HG03066 (cell line): ENCODE measurements around the gene GLOD5.
A peak's percentile ranks its signal among the peaks of the same experiment; 100 is the strongest.
"Not testable (repeated sequence)": the region's sequence is repeated elsewhere in the genome, so short reads cannot be mapped to it uniquely, and the experiment has no call there.

ENCODE experiments used
- ATAC-seq: cut with Tn5 transposase; IDR thresholded peaks from one replicate; pipeline ENCODE4 v1.9.1; 2021; ENCODE audit warnings: low read depth; ENCODE audit not compliant: unreplicated experiment

GLOD5 gene

GRCh38 chrX:48791063-48791820 is 29.7 kb downstream of the GLOD5 start:
- ATAC-seq: no peak

DNA sequence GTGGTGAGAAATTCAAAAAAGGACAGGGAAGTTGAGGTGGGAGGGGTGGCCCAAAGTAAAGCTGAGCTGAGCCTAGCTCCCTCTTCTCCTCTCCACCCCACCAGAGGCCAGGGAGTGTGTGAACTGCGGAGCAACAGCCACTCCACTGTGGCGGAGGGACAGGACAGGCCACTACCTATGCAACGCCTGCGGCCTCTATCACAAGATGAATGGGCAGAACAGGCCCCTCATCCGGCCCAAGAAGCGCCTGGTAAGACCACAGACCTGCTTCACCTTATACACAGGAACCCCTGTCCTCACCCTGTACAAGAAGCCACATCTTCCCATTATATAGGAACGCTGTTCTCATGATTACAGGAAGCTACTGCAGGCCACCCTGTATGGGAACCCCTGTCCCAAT is 30.7 kb downstream of the GLOD5 start:
- no peak for ATAC-seq

- ATAC-seq: no peak
These were observed 32.4 kb downstream of the GLOD5 start for GRCh38 chrX:48793935-48794334.

DNA sequence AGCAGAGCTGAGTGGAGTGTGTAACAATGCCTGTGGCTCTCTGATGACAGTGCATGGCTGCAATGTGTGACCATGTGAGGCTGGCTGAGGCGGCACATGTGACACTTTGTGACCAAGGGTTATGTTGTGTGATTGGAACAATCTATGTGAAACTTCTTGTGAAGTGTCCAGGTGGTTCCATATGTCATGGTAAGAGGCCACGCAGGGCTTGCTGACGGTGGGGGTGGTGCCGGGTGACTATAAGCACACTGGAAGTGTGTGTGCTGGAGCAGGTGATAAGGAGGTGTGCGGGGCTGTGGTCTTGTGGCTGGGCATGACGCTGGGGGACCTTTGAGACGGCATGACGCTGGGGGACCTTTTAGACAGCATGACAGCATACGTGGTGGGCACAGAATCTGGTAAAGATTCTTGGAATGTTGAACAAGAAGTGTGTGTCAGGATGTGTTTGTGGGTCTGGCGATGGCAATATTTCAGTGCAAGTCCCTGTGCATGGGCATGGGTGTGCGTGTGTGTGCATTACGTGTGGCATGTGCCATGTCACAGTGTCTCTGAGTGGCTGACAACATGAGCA is 32.9 kb downstream of the GLOD5 start:
- ATAC-seq: no peak

DNA sequence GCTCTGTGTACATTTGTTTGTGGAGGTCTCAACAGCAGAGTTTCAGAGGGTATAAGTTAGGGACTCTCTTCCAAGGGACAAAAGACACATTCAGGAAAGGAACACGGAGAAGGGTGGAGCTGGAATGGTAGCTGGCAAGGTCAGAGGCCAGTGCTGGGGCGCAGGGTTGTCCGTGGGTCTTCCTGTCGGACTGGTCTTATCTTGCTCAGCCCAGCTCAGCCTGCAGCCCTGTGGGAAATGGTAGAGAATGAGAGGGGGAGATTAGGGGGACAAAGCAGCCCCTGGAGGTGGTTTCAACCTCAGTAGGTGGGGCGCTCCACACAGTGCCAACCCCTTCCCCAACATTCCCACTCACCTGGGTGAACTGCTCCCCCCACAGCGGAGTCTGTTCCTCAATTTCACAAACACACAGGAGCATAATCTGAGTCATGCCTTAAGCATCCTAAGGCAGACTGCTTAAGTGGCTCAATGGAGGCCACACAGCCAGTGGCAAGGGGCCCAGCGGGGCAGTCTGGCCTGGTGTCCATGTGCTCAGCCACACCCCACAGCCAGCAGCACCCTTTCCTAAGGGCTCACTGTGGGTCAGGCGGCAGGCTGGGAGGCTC is 33.5 kb downstream of the GLOD5 start:
- no peak for ATAC-seq

DNA sequence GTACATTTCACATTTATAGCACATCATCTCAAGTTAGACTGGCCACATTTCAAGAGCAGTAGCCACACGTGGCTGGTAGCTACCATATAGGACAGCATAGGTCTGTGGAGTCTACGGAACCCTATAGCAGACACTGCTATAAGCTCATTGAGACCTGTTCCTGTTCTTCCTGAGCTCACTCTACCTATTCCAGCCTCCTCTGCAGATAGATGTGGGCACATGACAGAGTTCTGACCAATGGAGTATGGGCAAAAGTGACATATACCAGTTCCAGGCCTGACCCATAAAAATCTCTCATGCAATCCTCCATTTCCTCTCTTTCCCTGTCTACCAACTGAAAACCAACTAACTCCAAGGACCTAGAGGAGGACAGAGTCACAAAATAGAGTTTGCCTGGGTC is 36.8 kb downstream of the GLOD5 start:
- no peak for ATAC-seq

DNA sequence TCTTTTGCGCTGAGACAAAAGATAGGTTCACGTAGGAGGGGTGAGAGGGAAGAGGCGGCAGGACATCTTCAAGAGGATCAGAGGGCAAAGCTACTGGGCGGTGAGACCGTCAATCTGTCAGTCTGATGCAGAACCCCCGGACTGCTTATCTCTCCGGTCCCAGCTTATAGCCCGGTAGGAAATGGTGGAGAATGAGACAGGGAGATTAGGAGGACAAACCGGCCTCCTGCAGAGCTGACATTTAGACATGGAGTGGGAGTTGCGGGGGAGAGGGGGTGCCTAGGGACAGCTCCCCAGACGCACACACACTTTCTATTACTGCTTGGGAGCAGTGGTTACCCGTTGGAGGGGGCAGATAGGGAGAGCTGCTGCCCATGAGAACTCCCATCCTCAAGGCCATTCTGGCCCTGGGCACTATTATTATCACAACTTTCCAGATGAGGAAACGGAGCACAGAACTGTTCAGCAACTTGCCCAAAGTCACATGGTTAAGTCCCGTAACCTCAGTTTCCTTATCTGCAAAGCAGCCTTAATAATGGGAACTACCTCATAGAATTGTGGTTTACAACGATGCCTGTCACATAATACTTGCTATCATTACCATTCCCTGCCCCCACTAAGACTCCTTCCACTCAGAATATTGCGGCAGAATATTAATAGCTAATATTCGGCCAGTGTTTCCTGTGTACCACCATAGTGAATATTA is 39.2 kb downstream of the GLOD5 start:
- ATAC-seq: no peak

DNA sequence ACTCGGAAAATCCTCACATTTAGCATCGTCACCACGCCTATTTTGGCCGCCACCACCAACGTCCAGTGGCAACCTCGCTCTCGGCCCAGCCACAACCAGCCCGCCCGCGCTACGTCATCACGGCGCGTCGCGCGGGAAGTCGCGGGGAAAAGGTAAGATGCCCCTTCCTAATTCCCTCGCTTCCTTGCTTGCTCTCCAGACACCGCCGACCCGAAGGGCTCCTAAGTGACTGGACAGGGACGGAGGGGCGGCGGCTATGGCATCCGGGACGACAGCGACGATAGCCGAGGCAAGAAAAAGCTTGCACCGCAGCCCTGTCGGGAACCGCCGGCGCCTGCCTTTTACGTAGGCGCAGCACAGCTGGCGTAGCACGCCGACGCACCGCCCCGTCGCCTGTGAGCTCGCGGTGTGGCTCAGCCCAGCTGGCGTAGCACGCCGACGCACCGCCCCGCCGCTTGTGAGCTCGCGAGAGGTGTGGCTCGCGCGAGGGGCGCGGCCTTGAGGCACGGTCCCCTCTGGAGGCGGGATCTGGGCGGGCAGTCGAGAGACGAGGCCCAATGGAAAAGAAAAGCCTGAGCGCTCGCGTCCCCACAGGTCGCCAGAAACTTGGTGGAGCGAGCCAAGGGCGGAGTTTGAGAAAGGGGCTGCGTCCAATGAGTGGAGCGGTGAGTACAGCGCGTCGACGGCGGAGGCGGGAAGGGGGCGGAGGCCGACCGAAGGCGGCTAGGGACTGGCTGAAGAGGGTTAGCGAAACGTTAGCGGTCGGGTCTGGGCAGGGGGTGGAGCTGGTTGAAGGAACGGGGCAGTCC is 39.9 kb downstream of the GLOD5 start, which contains the start of gene HDAC6:
Gene HDAC6, plus strand, starts transcription at position 788 of the 809 bp plus-strand sequence. CDS start 626 bp downstream, outside the sequence.
- ATAC-seq: peak; percentile 79

DNA sequence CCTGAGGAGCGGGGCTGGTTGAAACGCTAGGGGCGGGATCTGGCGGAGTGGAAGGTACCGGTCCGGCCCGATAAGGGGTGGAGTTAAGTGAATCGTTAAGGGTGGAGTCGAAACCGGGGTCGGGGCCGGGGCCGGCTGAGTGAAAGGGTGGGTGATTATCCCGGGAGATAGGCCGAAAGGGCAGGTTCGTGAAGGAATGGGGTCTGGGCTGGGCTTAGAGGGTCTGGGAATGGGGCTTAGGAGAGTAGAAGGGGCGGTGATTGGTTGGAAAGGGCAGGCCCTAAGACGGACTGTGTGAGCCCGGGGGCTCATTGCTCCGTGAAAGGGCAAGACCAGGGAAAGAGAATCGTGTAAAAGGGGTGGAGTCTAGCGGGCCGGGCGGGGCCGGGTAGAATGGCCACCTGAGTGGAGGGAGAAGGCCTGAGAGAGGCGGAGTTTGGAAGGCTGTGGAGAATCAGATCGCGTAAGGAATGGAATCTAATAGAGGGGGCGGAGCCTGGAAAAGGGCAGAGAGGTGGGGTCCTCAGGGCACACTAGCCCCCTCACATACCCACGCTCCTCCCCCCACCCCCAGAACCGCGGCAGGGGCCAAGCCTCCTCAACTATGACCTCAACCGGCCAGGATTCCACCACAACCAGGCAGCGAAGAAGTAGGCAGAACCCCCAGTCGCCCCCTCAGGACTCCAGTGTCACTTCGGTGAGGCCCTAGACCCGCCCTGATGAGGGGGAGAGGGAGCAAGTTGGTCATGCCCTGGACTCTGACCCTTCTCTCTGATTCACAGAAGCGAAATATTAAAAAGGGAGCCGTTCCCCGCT is 40.8 kb downstream of the GLOD5 start:
- ATAC-seq: peak; percentile 46

GRCh38 chrX:48802905-48803200 is 41.3 kb downstream of the GLOD5 start:
- no peak for ATAC-seq

DNA sequence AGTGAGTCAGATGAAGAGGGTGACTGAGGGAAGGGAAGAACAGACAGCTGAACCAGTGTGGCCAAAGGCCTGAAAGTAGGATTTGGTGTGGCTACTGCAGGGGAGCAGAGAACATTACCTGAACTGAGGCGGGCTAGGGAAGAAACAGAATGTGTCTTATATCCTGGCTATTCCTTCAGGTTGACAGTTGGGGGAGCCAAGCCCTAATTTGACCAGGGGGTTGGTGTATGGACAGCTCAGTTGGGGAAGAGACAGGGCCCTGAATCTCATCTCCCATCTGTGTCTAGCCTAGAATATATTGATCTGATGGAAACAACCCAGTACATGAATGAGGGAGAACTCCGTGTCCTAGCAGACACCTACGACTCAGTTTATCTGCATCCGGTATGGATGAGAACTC is 44.5 kb downstream of the GLOD5 start:
- ATAC-seq: no peak

- ATAC-seq: no peak
These were observed 52.1 kb downstream of the GLOD5 start for GRCh38 chrX:48813644-48814043.

DNA sequence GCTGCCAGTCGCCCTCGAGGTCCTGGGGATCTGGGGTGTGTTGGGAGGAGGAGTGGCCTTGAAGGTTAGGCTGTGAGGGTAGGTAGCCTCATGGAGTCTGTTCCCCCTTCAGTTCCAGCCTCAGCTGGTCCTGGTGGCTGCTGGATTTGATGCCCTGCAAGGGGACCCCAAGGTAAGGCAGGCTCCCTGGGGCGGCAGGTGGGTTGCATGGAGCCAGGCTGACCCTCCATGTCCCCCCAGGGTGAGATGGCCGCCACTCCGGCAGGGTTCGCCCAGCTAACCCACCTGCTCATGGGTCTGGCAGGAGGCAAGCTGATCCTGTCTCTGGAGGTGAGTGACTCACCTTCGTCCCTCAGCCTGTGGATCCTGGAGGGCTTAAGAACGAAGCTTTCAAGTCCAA is 53.2 kb downstream of the GLOD5 start:
- no peak for ATAC-seq

DNA sequence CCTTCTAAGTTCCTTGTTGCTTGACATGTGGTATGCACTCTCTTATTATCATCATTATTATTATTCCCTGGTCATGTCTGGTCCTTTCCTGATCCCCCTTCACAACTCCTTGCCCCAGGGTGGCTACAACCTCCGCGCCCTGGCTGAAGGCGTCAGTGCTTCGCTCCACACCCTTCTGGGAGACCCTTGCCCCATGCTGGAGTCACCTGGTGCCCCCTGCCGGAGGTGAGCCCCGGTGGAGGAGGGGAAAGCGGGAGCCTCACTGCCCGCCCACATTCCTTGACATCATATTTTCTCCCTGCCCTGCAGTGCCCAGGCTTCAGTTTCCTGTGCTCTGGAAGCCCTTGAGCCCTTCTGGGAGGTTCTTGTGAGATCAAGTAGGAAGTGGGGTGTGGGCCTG is 53.7 kb downstream of the GLOD5 start:
- no peak for ATAC-seq

GRCh38 chrX:48816014-48816810 is 54.7 kb downstream of the GLOD5 start:
- no peak for ATAC-seq

GRCh38 chrX:48818098-48818497 is 56.6 kb downstream of the GLOD5 start:
- ATAC-seq: no peak

- ATAC-seq: no peak
These were observed 57.3 kb downstream of the GLOD5 start for GRCh38 chrX:48818866-48819265.

GRCh38 chrX:48819394-48819793 is 57.8 kb downstream of the GLOD5 start:
- not testable (repeated sequence) for ATAC-seq

DNA sequence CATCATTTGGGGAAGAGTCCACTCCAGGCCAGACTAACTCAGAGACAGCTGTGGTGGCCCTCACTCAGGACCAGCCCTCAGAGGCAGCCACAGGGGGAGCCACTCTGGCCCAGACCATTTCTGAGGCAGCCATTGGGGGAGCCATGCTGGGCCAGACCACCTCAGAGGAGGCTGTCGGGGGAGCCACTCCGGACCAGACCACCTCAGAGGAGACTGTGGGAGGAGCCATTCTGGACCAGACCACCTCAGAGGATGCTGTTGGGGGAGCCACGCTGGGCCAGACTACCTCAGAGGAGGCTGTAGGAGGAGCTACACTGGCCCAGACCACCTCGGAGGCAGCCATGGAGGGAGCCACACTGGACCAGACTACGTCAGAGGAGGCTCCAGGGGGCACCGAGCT is 61.5 kb downstream of the GLOD5 start:
- no peak for ATAC-seq
